ENCODE results near the gene HECTD2. TPM values are rescaled to one million over a fixed set of nuclear protein-coding genes. Genes with fewer than 3 reads are reported as not detected.

HECTD2 gene
- total RNA-seq, 1 donor from 2014 or later = 25.4 TPM

GRCh38 chr10:91564026-91564425, 153.9 kb downstream of the HECTD2 start:
- Histone ChIP-seq H3K27ac (no peak overlapping the region), H3K9me3 (no peaks in the 10 kb centered on the region), H3K4me3 (no peak overlapping the region), H3K36me3 (no peaks in the 10 kb centered on the region), H3K27me3 (no peaks in the 10 kb centered on the region), H3K4me1 (peaks cover 0 to 7% of the 10 kb centered on the region in 2 donors)
- no peak for DNase-seq (ENCODE audit: low spot score in 2 of 2)
- intact Hi-C loops (cut with DNase I) = no loop called here
- TF ChIP-seq CTCF (IDR thresholded peaks at IDR 0.05) = no peak

Other genes starting within 250 kb of the HECTD2 start
- 39.8 TPM for gene PCGF5, start 189.7 kb upstream of the HECTD2 start, total RNA-seq
- gene PPP1R3C, start 222.7 kb downstream of the HECTD2 start, total RNA-seq = 2.0 TPM

Measured in ascending aorta (tissue), 2 donors.